GF-D8 (cell line): ENCODE data around the gene CEP95.

Source experiments
- DNase-seq: peaks from one replicate; lab custom pipeline; 2025; lab: John Stamatoyannopoulos, UW

CEP95 gene

GRCh38 chr17:64496786-64497564 lies 9.8 kb upstream of the CEP95 start, which contains the start of gene POLG2:
Gene POLG2, minus strand, starts transcription at chr17:64497054. Its CDS starts 86 bp downstream, at chr17:64496968.
- peak; percentile 85 for DNase-seq

GRCh38 chr17:64497565-64498035 lies 9.2 kb upstream of the CEP95 start:
- no peak for DNase-seq

- no peak for DNase-seq
Observed at GRCh38 chr17:64498308-64499203, 8.2 kb upstream of the CEP95 start.

- no peak for DNase-seq
Observed at GRCh38 chr17:64499805-64500486, 6.8 kb upstream of the CEP95 start.

GRCh38 chr17:64500487-64500859 lies 6.3 kb upstream of the CEP95 start:
- DNase-seq, result no peak

- DNase-seq, result no peak
Observed at GRCh38 chr17:64500862-64501765, 5.7 kb upstream of the CEP95 start.

- DNase-seq, result no peak
Observed at GRCh38 chr17:64502021-64502420, 4.8 kb upstream of the CEP95 start.

GRCh38 chr17:64502809-64503208 lies 4.0 kb upstream of the CEP95 start:
- no peak for DNase-seq

GRCh38 chr17:64503341-64503740 lies 3.4 kb upstream of the CEP95 start:
- DNase-seq, result no peak

GRCh38 chr17:64503821-64504768 lies 2.7 kb upstream of the CEP95 start:
- no peak for DNase-seq

- DNase-seq, result no peak
Observed at GRCh38 chr17:64504769-64505339, 1.9 kb upstream of the CEP95 start.

- peak; percentile 66 for DNase-seq
Observed at GRCh38 chr17:64505340-64506200, 1.2 kb upstream of the CEP95 start.

GRCh38 chr17:64506201-64506575 lies 589 bp upstream of the CEP95 start, which contains the start of gene DDX5:
Gene DDX5, minus strand, starts transcription at chr17:64506289. Its CDS starts 170 bp downstream, at chr17:64506119.
- peak; percentile 92 for DNase-seq

- peak; percentile 27 for DNase-seq
Observed at GRCh38 chr17:64507413-64507782, 621 bp downstream of the CEP95 start.

- no peak for DNase-seq
Observed at GRCh38 chr17:64508683-64509082, 1.9 kb downstream of the CEP95 start.

GRCh38 chr17:64509179-64509578 lies 2.4 kb downstream of the CEP95 start:
- DNase-seq, result no peak

- DNase-seq, result peak; percentile 50
Observed at GRCh38 chr17:64515419-64515818, 8.6 kb downstream of the CEP95 start.

GRCh38 chr17:64515829-64516228 lies 9.1 kb downstream of the CEP95 start:
- DNase-seq, result no peak

- DNase-seq, result no peak
Observed at GRCh38 chr17:64519601-64520000, 12.8 kb downstream of the CEP95 start.
